WTC11 (cell line): Measurements from ENCODE around the gene MPPE1. TPM values are rescaled to one million over a fixed set of nuclear protein-coding genes. Genes with fewer than 3 reads are reported as not detected.
A peak's percentile ranks its signal among the peaks of the same experiment; 100 is the strongest.

ENCODE experiments used
- ATAC-seq: fragments of 200-7000 bp; cut with Tn5 transposase; 2 replicates; pipeline ENCODE4 v1.10.0; 2021; ENCODE audit warnings: mild to moderate bottlenecking, moderate library complexity
- CTCF ChIA-PET: fragments of 300-600 bp; sonication (Branson Sonifier 250); formaldehyde crosslinking; loops from one replicate; lab custom pipeline; 2021; ENCODE audit warnings: antibody characterized with exemption; lab: Charles Lee
- POLR2A ChIA-PET: fragments of 350-600 bp; sonication (Branson Sonifier 250); formaldehyde crosslinking; loops from one replicate; lab custom pipeline; 2021; ENCODE audit warnings: antibody characterized with exemption; lab: Charles Lee
- DNase-seq: peaks from one replicate; pipeline ENCODE4 v3.0.0; 2021; ENCODE audit warnings: low spot score
- H3K27ac Mint-ChIP-seq: 2 replicates; pipeline ENCODE4 v1.8.0; 2021; ENCODE audit warnings: mixed read lengths
- H3K27me3 Mint-ChIP-seq: 2 replicates; pipeline ENCODE4 v1.8.0; 2021; ENCODE audit warnings: low read depth, mild to moderate bottlenecking, moderate library complexity, mixed read lengths
- H3K36me3 Mint-ChIP-seq: 2 replicates; pipeline ENCODE4 v1.8.0; 2021; ENCODE audit warnings: mixed read lengths
- H3K4me1 Mint-ChIP-seq: 2 replicates; pipeline ENCODE4 v1.8.0; 2022; ENCODE audit warnings: mixed read lengths
- H3K4me3 Mint-ChIP-seq: 2 replicates; pipeline ENCODE4 v1.8.0; 2021; ENCODE audit warnings: mild to moderate bottlenecking, moderate library complexity, mixed read lengths
- H3K9me3 Mint-ChIP-seq: 2 replicates; pipeline ENCODE4 v1.8.0; 2021; ENCODE audit warnings: mixed read lengths
- ATF1 ChIP-seq: sonication (generic); formaldehyde crosslinking; IDR thresholded peaks from 2 replicates; pipeline ENCODE4 v1.8.1; 2023; ENCODE audit warnings: mild to moderate bottlenecking, moderate library complexity, missing genetic modification reagents
- CREM ChIP-seq: sonication (generic); formaldehyde crosslinking; IDR thresholded peaks from 2 replicates; pipeline ENCODE4 v1.8.1; 2022; ENCODE audit warnings: mild to moderate bottlenecking, missing genetic modification reagents, moderate library complexity
- GRHL2 ChIP-seq: fragments of 250-450 bp; sonication (Bioruptor Pico); IDR thresholded peaks from 2 replicates; pipeline ENCODE4 v1.8.0; 2022; ENCODE audit warnings: mild to moderate bottlenecking, moderate library complexity; ENCODE audit not compliant: insufficient replicate concordance, severe bottlenecking
- JUN ChIP-seq: sonication (generic); formaldehyde crosslinking; IDR thresholded peaks from 2 replicates; pipeline ENCODE4 v1.8.0; 2023; ENCODE audit warnings: mild to moderate bottlenecking, missing genetic modification reagents
- MYBL2 ChIP-seq: sonication (generic); formaldehyde crosslinking; IDR thresholded peaks from 2 replicates; pipeline ENCODE4 v1.8.1; 2023; ENCODE audit warnings: mild to moderate bottlenecking, moderate library complexity, missing genetic modification reagents
- NFYB ChIP-seq: sonication (generic); formaldehyde crosslinking; conservative IDR thresholded peaks from 2 replicates; pipeline ENCODE4 v1.8.0; 2022; ENCODE audit warnings: low read depth, missing genetic modification reagents
- NR2C2 ChIP-seq: sonication (generic); formaldehyde crosslinking; IDR thresholded peaks from 2 replicates; pipeline ENCODE4 v1.8.0; 2022; ENCODE audit warnings: mild to moderate bottlenecking, missing genetic modification reagents
- RELA ChIP-seq: sonication (generic); formaldehyde crosslinking; IDR thresholded peaks from 2 replicates; pipeline ENCODE4 v1.8.1; 2022; ENCODE audit warnings: missing genetic modification reagents, mild to moderate bottlenecking, borderline replicate concordance
- TEAD1 ChIP-seq: sonication (generic); formaldehyde crosslinking; IDR thresholded peaks from 2 replicates; pipeline ENCODE4 v1.8.0; 2022; ENCODE audit warnings: mild to moderate bottlenecking, missing genetic modification reagents
- TEAD4 ChIP-seq: sonication (generic); formaldehyde crosslinking; IDR thresholded peaks from 2 replicates; pipeline ENCODE4 v1.8.0; 2022; ENCODE audit warnings: mild to moderate bottlenecking, missing genetic modification reagents
- ZNF416 ChIP-seq: fragments of 250-450 bp; sonication (Bioruptor Pico); IDR thresholded peaks from 2 replicates; pipeline ENCODE4 v1.9.0; 2021; ENCODE audit warnings: mild to moderate bottlenecking, inconsistent platforms
- total RNA-seq: library from RNA; stranded (reverse); gene quantifications from 3 replicates; pipeline ENCODE4 v1.2.3, GENCODE V29; 2021
- TF ChIP-seq, protein P1 (sequence below): sonication (generic); formaldehyde crosslinking; IDR thresholded peaks from 2 replicates; pipeline ENCODE4 v1.8.1; 2023; ENCODE audit warnings: mild to moderate bottlenecking, moderate library complexity, missing genetic modification reagents
- TF ChIP-seq, protein P2 (sequence below): fragments of 250-450 bp; sonication (Bioruptor Pico); IDR thresholded peaks from 2 replicates; pipeline ENCODE4 v1.9.0; 2021; ENCODE audit warnings: mild to moderate bottlenecking
- TF ChIP-seq, protein P3 (sequence below): sonication (generic); formaldehyde crosslinking; IDR thresholded peaks from 2 replicates; pipeline ENCODE4 v1.8.1; 2022; ENCODE audit warnings: low read depth, mild to moderate bottlenecking, moderate library complexity, missing genetic modification reagents, borderline replicate concordance
- TF ChIP-seq, protein P4 (sequence below): sonication (generic); formaldehyde crosslinking; IDR thresholded peaks from 2 replicates; pipeline ENCODE4 v1.8.0; 2022; ENCODE audit warnings: mild to moderate bottlenecking, missing genetic modification reagents
- TF ChIP-seq, protein P5 (sequence below): sonication (generic); formaldehyde crosslinking; IDR thresholded peaks from 2 replicates; pipeline ENCODE4 v1.8.1; 2023; ENCODE audit warnings: mild to moderate bottlenecking, missing genetic modification reagents
- TF ChIP-seq, protein P6 (sequence below): sonication (generic); formaldehyde crosslinking; IDR thresholded peaks from 2 replicates; pipeline ENCODE4 v1.8.1; 2023; ENCODE audit warnings: mild to moderate bottlenecking, missing genetic modification reagents
- TF ChIP-seq, protein P7 (sequence below): sonication (generic); formaldehyde crosslinking; IDR thresholded peaks from 2 replicates; pipeline ENCODE4 v1.8.0; 2023; ENCODE audit warnings: missing genetic modification reagents
- TF ChIP-seq, protein P8 (sequence below): fragments of 200-600 bp; IDR thresholded peaks from 2 replicates; pipeline ENCODE4 v1.8.0; 2022; ENCODE audit warnings: antibody characterized with exemption

MPPE1 gene
- total RNA-seq, 1 experiment from 2014 or later, result 29.1 TPM

DNA sequence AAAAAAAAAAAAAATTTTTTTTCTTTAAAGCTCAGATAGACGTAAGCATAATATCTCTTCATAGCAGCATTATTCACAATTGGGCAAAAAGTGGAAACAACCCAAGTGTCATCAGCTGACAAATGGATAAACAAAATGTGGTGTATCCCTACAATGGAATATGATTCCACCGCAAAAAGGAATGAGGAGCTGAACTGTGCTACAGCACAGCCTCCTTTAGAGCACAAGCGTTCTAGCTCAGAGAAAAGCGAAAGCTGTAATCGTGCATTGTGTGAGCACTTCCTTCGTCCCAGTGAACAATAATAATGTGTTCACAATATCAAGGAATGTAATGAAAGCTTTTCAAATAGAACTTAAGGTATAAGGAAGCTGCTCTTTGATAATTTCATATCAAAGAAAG is 68.6 kb downstream of the MPPE1 start:
- Mint-ChIP-seq H3K9me3 (no peaks in the 10 kb centered on the region), H3K27ac (peak overlapping the region; percentile 36; the same call in 1 of the 2 replicates), H3K27me3 (no peaks in the 10 kb centered on the region), H3K4me3 (no peak overlapping the region), H3K4me1 (peaks cover 7% of the 10 kb centered on the region), H3K36me3 (no peaks in the 10 kb centered on the region)
- CTCF ChIA-PET, result interaction anchor here (0.6 to 2.7 kb wide), 10 partner anchors 8 to 200 kb away, joined by 3 to 10 read pairs (median 3); no protein-coding TSS in a partner anchor
- TF ChIP-seq MYBL2 (CRISPR knock-in tag), result no peak
- no peak for TF ChIP-seq NR2C2 (CRISPR knock-in tag)
- no peak for TF ChIP-seq GRHL2 (CRISPR knock-in tag)
- TF ChIP-seq, protein P1, sequence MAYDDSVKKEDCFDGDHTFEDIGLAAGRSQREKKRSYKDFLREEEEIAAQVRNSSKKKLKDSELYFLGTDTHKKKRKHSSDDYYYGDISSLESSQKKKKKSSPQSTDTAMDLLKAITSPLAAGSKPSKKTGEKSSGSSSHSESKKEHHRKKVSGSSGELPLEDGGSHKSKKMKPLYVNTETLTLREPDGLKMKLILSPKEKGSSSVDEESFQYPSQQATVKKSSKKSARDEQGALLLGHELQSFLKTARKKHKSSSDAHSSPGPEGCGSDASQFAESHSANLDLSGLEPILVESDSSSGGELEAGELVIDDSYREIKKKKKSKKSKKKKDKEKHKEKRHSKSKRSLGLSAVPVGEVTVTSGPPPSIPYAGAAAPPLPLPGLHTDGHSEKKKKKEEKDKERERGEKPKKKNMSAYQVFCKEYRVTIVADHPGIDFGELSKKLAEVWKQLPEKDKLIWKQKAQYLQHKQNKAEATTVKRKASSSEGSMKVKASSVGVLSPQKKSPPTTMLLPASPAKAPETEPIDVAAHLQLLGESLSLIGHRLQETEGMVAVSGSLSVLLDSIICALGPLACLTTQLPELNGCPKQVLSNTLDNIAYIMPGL, result no peak
- TF ChIP-seq NFYB (CRISPR knock-in tag), result no peak
- TF ChIP-seq JUN (CRISPR knock-in tag), result no peak
- no peak for TF ChIP-seq RELA
- TF ChIP-seq, protein P2, sequence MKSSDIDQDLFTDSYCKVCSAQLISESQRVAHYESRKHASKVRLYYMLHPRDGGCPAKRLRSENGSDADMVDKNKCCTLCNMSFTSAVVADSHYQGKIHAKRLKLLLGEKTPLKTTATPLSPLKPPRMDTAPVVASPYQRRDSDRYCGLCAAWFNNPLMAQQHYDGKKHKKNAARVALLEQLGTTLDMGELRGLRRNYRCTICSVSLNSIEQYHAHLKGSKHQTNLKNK (CRISPR knock-in tag), result no peak
- TF ChIP-seq, protein P3, sequence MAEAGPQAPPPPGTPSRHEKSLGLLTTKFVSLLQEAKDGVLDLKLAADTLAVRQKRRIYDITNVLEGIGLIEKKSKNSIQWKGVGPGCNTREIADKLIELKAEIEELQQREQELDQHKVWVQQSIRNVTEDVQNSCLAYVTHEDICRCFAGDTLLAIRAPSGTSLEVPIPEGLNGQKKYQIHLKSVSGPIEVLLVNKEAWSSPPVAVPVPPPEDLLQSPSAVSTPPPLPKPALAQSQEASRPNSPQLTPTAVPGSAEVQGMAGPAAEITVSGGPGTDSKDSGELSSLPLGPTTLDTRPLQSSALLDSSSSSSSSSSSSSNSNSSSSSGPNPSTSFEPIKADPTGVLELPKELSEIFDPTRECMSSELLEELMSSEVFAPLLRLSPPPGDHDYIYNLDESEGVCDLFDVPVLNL (CRISPR knock-in tag), result no peak
- TF ChIP-seq TEAD1 (CRISPR knock-in tag), result no peak
- TF ChIP-seq, protein P4, sequence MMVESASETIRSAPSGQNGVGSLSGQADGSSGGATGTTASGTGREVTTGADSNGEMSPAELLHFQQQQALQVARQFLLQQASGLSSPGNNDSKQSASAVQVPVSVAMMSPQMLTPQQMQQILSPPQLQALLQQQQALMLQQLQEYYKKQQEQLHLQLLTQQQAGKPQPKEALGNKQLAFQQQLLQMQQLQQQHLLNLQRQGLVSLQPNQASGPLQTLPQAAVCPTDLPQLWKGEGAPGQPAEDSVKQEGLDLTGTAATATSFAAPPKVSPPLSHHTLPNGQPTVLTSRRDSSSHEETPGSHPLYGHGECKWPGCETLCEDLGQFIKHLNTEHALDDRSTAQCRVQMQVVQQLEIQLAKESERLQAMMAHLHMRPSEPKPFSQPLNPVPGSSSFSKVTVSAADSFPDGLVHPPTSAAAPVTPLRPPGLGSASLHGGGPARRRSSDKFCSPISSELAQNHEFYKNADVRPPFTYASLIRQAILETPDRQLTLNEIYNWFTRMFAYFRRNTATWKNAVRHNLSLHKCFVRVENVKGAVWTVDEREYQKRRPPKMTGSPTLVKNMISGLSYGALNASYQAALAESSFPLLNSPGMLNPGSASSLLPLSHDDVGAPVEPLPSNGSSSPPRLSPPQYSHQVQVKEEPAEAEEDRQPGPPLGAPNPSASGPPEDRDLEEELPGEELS, result no peak
- TF ChIP-seq, protein P5, sequence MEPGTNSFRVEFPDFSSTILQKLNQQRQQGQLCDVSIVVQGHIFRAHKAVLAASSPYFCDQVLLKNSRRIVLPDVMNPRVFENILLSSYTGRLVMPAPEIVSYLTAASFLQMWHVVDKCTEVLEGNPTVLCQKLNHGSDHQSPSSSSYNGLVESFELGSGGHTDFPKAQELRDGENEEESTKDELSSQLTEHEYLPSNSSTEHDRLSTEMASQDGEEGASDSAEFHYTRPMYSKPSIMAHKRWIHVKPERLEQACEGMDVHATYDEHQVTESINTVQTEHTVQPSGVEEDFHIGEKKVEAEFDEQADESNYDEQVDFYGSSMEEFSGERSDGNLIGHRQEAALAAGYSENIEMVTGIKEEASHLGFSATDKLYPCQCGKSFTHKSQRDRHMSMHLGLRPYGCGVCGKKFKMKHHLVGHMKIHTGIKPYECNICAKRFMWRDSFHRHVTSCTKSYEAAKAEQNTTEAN (CRISPR knock-in tag), result no peak
- TF ChIP-seq, protein P6, sequence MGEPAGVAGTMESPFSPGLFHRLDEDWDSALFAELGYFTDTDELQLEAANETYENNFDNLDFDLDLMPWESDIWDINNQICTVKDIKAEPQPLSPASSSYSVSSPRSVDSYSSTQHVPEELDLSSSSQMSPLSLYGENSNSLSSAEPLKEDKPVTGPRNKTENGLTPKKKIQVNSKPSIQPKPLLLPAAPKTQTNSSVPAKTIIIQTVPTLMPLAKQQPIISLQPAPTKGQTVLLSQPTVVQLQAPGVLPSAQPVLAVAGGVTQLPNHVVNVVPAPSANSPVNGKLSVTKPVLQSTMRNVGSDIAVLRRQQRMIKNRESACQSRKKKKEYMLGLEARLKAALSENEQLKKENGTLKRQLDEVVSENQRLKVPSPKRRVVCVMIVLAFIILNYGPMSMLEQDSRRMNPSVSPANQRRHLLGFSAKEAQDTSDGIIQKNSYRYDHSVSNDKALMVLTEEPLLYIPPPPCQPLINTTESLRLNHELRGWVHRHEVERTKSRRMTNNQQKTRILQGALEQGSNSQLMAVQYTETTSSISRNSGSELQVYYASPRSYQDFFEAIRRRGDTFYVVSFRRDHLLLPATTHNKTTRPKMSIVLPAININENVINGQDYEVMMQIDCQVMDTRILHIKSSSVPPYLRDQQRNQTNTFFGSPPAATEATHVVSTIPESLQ (CRISPR knock-in tag), result no peak
- POLR2A ChIA-PET, result interaction anchor here (0.5 to 1.9 kb wide), 4 partner anchors 9 to 156 kb away, joined by 3 to 5 read pairs (median 4); no protein-coding TSS in a partner anchor
- ATAC-seq (no peak), DNase-seq (no peak)

DNA sequence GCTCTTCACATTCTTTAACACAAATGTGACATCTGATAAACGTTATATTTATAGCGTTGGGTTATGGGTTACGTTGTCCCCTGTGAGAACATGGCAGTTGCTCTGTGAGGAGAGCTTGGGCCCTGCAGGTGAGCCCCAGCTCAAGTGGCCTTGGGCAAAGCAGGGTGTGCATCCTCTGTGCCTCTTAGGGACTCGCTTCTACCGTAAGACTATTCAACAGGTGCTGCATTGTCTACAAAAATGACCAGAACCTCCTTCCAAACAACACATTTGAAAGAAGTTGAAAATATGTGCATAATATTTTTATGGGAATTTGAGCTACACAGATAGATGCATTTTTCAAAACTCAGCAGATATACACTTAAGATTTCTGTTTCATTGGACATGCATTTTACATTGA is 73.3 kb downstream of the MPPE1 start:
- H3K27me3 Mint-ChIP-seq, result no peaks in the 10 kb centered on the region
- no peak for DNase-seq
- peaks cover 6% of the 10 kb centered on the region for H3K9me3 Mint-ChIP-seq
- peaks cover 9% of the 10 kb centered on the region for H3K4me1 Mint-ChIP-seq
- peaks cover 5% of the 10 kb centered on the region for H3K36me3 Mint-ChIP-seq
- ChIA-PET CTCF (interaction anchor here (0.8 to 1.5 kb wide), 5 partner anchors 74 to 204 kb away, joined by 3 to 5 read pairs (median 4); no protein-coding TSS in a partner anchor), POLR2A (no interaction called here)
- no peak overlapping the region; the same call in 1 of the 2 replicates for H3K27ac Mint-ChIP-seq
- ATAC-seq, result no peak
- no peak overlapping the region for H3K4me3 Mint-ChIP-seq
- TF ChIP-seq, protein P2 (CRISPR knock-in tag), result no peak
- TF ChIP-seq CREM (CRISPR knock-in tag) (no peak), ZNF416 (CRISPR knock-in tag) (no peak), TEAD4 (no peak), ATF1 (CRISPR knock-in tag) (no peak)
- TF ChIP-seq, protein P7, sequence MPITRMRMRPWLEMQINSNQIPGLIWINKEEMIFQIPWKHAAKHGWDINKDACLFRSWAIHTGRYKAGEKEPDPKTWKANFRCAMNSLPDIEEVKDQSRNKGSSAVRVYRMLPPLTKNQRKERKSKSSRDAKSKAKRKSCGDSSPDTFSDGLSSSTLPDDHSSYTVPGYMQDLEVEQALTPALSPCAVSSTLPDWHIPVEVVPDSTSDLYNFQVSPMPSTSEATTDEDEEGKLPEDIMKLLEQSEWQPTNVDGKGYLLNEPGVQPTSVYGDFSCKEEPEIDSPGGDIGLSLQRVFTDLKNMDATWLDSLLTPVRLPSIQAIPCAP (CRISPR knock-in tag), result no peak
- TF ChIP-seq, protein P5 (CRISPR knock-in tag), result no peak
- TF ChIP-seq, protein P1, result no peak
- TF ChIP-seq, protein P8, sequence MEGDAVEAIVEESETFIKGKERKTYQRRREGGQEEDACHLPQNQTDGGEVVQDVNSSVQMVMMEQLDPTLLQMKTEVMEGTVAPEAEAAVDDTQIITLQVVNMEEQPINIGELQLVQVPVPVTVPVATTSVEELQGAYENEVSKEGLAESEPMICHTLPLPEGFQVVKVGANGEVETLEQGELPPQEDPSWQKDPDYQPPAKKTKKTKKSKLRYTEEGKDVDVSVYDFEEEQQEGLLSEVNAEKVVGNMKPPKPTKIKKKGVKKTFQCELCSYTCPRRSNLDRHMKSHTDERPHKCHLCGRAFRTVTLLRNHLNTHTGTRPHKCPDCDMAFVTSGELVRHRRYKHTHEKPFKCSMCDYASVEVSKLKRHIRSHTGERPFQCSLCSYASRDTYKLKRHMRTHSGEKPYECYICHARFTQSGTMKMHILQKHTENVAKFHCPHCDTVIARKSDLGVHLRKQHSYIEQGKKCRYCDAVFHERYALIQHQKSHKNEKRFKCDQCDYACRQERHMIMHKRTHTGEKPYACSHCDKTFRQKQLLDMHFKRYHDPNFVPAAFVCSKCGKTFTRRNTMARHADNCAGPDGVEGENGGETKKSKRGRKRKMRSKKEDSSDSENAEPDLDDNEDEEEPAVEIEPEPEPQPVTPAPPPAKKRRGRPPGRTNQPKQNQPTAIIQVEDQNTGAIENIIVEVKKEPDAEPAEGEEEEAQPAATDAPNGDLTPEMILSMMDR, result no peak
